Measurements from ENCODE around the gene ASPSCR1.

Gene ASPSCR1

GRCh38 chr17:82015311-82015971 lies 38.0 kb downstream of the ASPSCR1 start:
- Mint-ChIP-seq H3K9me3 (no peaks in the 10 kb centered on the region), H3K4me1 (ENCODE audit: low read depth) (no peaks in the 10 kb centered on the region), H3K36me3 (ENCODE audit: low read depth) (peaks cover 8% of the 10 kb centered on the region), H3K4me3 (no peak overlapping the region), H3K27me3 (no peaks in the 10 kb centered on the region), H3K27ac (no peak overlapping the region)

GRCh38 chr17:82016061-82016874 lies 38.8 kb downstream of the ASPSCR1 start:
- Mint-ChIP-seq H3K27ac (no peak overlapping the region), H3K27me3 (no peaks in the 10 kb centered on the region), H3K36me3 (ENCODE audit: low read depth) (peaks cover 8% of the 10 kb centered on the region), H3K4me1 (ENCODE audit: low read depth) (no peaks in the 10 kb centered on the region), H3K9me3 (no peaks in the 10 kb centered on the region), H3K4me3 (no peak overlapping the region)

- H3K9me3 Mint-ChIP-seq, result no peaks in the 10 kb centered on the region
- no peak overlapping the region for H3K27ac Mint-ChIP-seq
- peaks cover 6% of the 10 kb centered on the region for H3K4me1 Mint-ChIP-seq (ENCODE audit: low read depth)
- H3K27me3 Mint-ChIP-seq, result no peaks in the 10 kb centered on the region
- H3K36me3 Mint-ChIP-seq (ENCODE audit: low read depth), result peaks cover 8% of the 10 kb centered on the region
- H3K4me3 Mint-ChIP-seq, result no peak overlapping the region
Observed at GRCh38 chr17:82016875-82017459, 39.5 kb downstream of the ASPSCR1 start.

GRCh38 chr17:82017612-82018151 lies 40.3 kb downstream of the ASPSCR1 start:
- H3K36me3 Mint-ChIP-seq (ENCODE audit: low read depth), result peaks cover 8% of the 10 kb centered on the region
- no peaks in the 10 kb centered on the region for H3K27me3 Mint-ChIP-seq
- peaks cover 7% of the 10 kb centered on the region for H3K4me1 Mint-ChIP-seq (ENCODE audit: low read depth)
- H3K9me3 Mint-ChIP-seq, result no peaks in the 10 kb centered on the region
- H3K4me3 Mint-ChIP-seq, result no peak overlapping the region
- no peak overlapping the region for H3K27ac Mint-ChIP-seq

- H3K36me3 Mint-ChIP-seq (ENCODE audit: low read depth), result peaks cover 8% of the 10 kb centered on the region
- no peak overlapping the region for H3K4me3 Mint-ChIP-seq
- H3K27me3 Mint-ChIP-seq, result no peaks in the 10 kb centered on the region
- H3K4me1 Mint-ChIP-seq (ENCODE audit: low read depth), result peaks cover 7% of the 10 kb centered on the region
- H3K27ac Mint-ChIP-seq, result no peak overlapping the region
- no peaks in the 10 kb centered on the region for H3K9me3 Mint-ChIP-seq
Observed at GRCh38 chr17:82018152-82018988, 40.9 kb downstream of the ASPSCR1 start.

GRCh38 chr17:82018989-82019689 lies 41.7 kb downstream of the ASPSCR1 start:
- Mint-ChIP-seq H3K9me3 (no peaks in the 10 kb centered on the region), H3K36me3 (ENCODE audit: low read depth) (peaks cover 8% of the 10 kb centered on the region), H3K4me1 (ENCODE audit: low read depth) (peaks cover 12% of the 10 kb centered on the region), H3K4me3 (no peak overlapping the region), H3K27me3 (no peaks in the 10 kb centered on the region), H3K27ac (no peak overlapping the region)

- Mint-ChIP-seq H3K4me3 (no peak overlapping the region), H3K27ac (no peak overlapping the region), H3K9me3 (no peaks in the 10 kb centered on the region), H3K27me3 (no peaks in the 10 kb centered on the region), H3K4me1 (ENCODE audit: low read depth) (peaks cover 14% of the 10 kb centered on the region), H3K36me3 (ENCODE audit: low read depth) (peaks cover 8% of the 10 kb centered on the region)
Observed at GRCh38 chr17:82019690-82020571, 42.5 kb downstream of the ASPSCR1 start.

GRCh38 chr17:82020572-82021106 lies 43.2 kb downstream of the ASPSCR1 start:
- Mint-ChIP-seq H3K27me3 (no peaks in the 10 kb centered on the region), H3K4me3 (peak overlapping the region; percentile 60), H3K9me3 (no peaks in the 10 kb centered on the region), H3K4me1 (ENCODE audit: low read depth) (peaks cover 14% of the 10 kb centered on the region), H3K36me3 (ENCODE audit: low read depth) (peaks cover 8% of the 10 kb centered on the region), H3K27ac (no peak overlapping the region)

- H3K27ac Mint-ChIP-seq, result peak overlapping the region; percentile 76
- peak overlapping the region; percentile 88 for H3K4me3 Mint-ChIP-seq
- no peaks in the 10 kb centered on the region for H3K27me3 Mint-ChIP-seq
- no peaks in the 10 kb centered on the region for H3K9me3 Mint-ChIP-seq
- peaks cover 14% of the 10 kb centered on the region for H3K4me1 Mint-ChIP-seq (ENCODE audit: low read depth)
- peaks cover 8% of the 10 kb centered on the region for H3K36me3 Mint-ChIP-seq (ENCODE audit: low read depth)
Observed at GRCh38 chr17:82021107-82021899, 43.9 kb downstream of the ASPSCR1 start.

- peaks cover 14% of the 10 kb centered on the region for H3K4me1 Mint-ChIP-seq (ENCODE audit: low read depth)
- H3K4me3 Mint-ChIP-seq, result peak overlapping the region; percentile 88
- H3K27me3 Mint-ChIP-seq, result no peaks in the 10 kb centered on the region
- no peaks in the 10 kb centered on the region for H3K9me3 Mint-ChIP-seq
- peaks cover 8% of the 10 kb centered on the region for H3K36me3 Mint-ChIP-seq (ENCODE audit: low read depth)
- peak overlapping the region; percentile 76 for H3K27ac Mint-ChIP-seq
Observed at GRCh38 chr17:82021900-82022309, 44.5 kb downstream of the ASPSCR1 start.

GRCh38 chr17:82022310-82022980 lies 45.0 kb downstream of the ASPSCR1 start, which contains the start of gene CENPX:
Gene CENPX (minus strand): TSS chr17:82022878. CDS start chr17:82022861, 17 bp downstream.
- peaks cover 14% of the 10 kb centered on the region for H3K4me1 Mint-ChIP-seq (ENCODE audit: low read depth)
- peaks cover 8% of the 10 kb centered on the region for H3K36me3 Mint-ChIP-seq (ENCODE audit: low read depth)
- H3K27me3 Mint-ChIP-seq, result no peaks in the 10 kb centered on the region
- H3K27ac Mint-ChIP-seq, result peak within 1 kb of the TSS; percentile 76
- H3K4me3 Mint-ChIP-seq, result peak within 1 kb of the TSS; percentile 88
- no peaks in the 10 kb centered on the region for H3K9me3 Mint-ChIP-seq

GRCh38 chr17:82022981-82023446 lies 45.6 kb downstream of the ASPSCR1 start, which contains the start of gene LRRC45:
Gene LRRC45 (plus strand): TSS chr17:82023305. CDS start chr17:82023644, 339 bp downstream.
- Mint-ChIP-seq H3K27me3 (no peaks in the 10 kb centered on the region), H3K4me1 (ENCODE audit: low read depth) (peaks cover 14% of the 10 kb centered on the region), H3K36me3 (ENCODE audit: low read depth) (peaks cover 8% of the 10 kb centered on the region), H3K9me3 (no peaks in the 10 kb centered on the region), H3K27ac (peak within 1 kb of the TSS; percentile 76), H3K4me3 (peak within 1 kb of the TSS; percentile 88)
